Right hindlimb (tissue), 1 donor: ENCODE measurements around the gene CACTIN.
A peak's percentile ranks its signal among the peaks of the same experiment; 100 is the strongest.
"Not testable (repeated sequence)": the region's sequence is repeated elsewhere in the genome, so short reads cannot be mapped to it uniquely, and the experiment has no call there.

Experiments
- DNase-seq: peaks from one replicate; pipeline ENCODE4 v3.0.0-alpha.2; 2018

Gene CACTIN

DNA sequence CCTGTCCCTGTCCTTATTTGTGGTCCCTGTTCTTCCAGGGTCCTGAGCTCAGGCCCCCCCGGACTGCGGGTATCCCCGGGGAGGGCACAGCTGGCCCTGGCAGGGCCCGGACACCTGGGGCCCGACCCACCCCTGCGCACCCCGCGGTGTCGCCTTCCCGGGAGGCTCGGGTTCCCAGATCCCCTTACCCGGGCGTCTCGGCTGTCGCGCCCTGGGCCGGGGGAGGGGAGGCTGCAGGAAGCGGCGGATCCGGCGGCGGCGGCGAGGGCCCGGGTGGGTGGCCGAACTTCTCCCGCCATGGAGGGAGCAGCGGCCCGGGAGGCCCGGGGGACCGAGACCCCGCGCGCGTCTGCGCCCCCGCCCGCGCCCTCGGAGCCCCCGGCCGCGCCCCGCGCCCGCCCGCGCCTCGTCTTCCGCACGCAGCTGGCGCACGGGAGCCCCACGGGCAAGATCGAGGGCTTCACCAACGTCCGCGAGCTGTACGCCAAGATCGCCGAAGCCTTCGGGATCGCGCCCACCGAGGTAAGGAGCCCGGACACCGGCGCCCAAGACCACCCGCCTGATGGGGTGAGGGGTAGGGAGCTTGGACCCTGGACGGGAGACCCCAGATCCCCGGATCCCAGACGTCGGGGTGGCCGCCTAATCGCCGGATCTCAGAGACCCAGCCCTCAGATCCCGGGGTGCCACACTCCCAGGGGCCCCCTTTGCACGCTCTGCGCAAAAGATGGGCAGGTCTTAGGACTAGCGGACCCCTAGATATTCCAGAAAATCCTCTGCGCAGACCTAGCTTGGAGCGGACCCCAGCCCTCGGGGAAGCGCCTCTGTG, 41.1 kb downstream of the CACTIN start, which contains the start of gene GIPC3:
GIPC3 (plus strand) TSS at position 178 of the 826 bp plus-strand sequence; CDS start at position 298, 120 bp downstream.
- no peak for DNase-seq

DNA sequence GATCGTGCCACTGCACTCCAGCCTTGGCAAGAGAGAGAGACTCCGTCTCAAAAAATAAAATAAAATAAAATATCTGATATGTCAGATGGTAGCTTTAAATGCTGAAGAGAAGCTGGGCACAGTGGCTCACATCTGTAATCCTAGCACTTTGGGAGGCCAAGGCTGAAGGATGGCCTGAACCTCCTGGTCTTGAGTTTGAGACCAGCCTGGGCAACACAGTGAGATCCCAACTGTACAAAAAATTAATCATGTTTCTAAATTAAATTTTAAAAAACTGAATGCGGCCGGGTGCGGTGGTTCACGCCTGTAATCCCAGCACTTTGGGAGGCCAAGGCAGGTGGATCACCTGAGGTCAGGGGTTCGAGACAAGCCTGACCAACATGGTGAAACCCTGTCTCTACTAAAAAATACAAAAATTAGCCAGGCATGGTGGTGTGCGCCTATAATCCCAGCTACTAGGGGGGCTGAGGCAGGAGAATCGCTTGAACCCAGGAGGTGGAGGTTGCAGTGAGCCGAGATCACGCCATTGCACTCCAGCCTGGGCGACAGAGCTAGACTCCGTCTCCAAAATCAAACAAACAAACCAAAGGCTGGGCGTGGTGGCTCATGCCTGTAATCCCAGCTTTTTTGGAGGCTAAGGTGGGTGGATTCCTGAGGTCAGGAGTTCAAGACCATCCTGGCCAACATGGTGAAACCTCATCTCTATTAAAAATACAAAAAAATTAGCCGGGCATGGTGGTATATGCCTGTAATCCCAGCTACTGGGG, 42.4 kb downstream of the CACTIN start:
- not testable (repeated sequence) for DNase-seq

DNA sequence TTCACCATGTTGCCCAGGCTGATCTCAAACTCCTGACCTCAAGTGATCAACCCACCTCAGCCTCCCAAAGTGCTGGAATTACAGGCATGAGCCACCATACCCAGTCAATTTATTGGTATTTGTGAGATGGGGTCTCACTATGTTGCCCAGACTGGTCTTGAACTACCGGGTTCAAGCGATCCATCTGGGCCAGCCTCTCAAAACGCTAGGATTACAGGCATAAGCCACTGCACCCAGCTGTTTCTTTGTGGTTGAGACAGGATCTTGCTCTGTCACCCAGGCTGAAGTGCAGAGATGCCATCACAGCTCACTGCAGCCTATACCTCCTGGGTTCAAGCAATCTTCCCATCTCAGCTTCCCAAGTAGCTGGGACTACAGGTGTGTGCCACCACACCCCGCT, 44.8 kb downstream of the CACTIN start:
- not testable (repeated sequence) for DNase-seq

DNA sequence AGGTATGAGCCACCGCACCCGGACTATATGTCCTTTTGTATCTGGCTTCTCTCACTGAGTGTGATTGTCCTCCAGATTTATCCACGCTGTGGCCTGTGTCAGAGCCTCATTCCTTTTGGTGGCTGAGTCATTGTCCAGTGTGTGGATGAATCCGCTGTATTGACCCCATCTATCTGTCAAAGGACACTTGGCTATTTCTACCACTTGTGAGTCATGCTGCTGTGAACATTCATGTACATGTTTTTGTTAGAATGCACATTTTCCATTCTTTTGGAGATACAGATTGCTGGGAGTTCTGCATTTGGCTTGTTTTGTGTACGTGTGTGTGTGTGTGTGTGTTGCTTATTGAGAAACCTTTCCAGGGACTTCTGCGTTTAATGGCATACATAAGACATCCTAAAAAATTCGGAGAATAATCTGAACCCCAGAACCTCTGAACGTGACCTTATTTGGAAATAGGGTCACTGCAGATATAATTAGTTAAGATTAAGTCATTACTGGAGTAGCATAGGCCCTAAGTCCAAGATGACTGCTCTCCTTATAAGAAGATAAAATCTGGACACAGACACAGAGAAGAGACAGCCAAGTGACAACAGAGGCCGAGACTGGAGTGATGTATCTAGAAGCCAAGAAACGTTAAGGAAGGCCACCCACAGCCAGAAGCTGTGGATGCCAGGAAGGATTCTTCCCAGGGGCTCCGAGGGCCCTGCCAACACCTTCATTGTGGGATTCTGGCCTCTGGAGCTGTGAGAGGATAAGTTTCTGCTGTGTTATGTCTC, 46.2 kb downstream of the CACTIN start:
- DNase-seq: no peak

DNA sequence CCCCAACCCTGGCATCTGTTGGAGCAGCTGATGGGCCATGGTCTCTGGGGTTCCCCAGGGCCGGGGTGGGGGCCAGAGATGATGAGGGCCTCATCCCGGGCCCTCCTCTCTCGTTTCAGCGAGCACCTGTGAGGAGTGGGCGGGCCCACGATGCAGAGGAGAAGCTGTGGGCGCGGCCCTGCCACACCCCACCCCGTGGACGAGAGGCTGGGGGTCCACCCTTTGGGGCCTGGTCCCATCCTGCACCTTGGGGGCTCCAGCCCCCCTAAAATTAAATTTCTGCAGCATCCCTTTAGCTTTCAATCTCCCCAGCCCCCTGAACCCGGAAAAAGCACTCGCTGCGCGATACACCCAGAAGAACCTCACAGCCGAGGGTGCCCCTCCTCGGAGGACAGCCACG, 48.2 kb downstream of the CACTIN start:
- no peak for DNase-seq

DNA sequence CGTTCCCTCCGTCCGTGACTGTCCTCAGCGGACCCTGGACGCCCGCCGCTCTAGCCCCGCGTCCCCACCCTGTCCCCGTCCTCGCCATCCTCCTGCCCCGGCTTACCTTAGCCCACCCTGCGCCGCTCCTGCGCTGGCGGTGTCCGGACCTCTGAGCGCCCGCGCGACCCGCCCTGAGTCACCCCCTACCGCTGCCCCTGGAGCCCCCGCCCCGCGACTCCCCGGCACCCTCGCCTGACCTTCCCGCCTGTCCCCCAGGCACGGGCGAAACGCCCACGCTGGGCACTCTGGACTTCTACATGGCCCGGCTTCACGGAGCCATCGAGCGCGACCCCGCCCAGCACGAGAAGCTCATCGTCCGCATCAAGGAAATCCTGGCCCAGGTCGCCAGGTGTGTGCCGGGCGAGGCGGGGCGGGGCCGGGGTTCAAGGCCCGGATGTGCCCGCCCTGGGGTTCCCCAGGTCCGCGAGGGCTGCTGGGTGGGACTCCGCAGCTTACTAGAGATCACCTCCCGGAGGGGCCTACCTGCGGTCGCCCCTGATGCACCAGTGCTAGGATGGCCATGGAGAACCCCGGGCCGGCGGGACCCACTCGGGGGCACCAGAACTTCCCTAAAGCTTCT, 48.8 kb downstream of the CACTIN start:
- no peak for DNase-seq

DNA sequence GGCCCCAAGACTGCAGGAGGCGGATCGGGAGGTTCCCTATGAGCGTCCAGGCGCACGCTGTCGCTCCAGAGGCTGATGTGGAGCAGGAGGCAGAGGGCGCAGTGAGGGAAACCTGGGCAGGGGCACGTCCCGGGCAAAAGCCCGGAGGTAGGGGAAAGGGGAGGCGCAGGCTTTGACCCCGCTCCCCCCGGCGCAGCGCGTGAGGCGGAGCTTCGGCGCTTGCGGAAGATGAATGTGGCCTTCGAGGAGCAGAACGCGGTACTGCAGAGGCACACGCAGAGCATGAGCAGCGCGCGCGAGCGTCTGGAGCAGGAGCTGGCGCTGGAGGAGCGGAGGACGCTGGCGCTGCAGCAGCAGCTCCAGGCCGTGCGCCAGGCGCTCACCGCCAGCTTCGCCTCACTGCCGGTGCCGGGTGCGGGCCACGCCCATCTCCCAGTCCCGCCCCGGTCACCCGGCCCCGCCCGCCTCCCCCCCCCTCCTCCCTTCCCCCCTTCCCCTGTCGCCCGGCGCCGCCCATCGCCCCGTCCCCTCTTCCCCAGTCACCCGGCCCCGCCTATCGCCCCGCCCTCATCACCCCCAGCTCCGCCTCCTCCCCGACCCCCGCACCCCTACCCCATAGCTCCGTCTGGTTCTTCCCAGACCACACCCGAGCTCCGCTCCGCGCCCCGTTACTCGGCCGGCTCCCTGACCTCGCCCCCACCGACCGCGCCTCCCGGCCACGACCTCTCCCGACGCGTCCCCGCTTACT, 49.7 kb downstream of the CACTIN start:
- DNase-seq: peak; percentile 82

DNA sequence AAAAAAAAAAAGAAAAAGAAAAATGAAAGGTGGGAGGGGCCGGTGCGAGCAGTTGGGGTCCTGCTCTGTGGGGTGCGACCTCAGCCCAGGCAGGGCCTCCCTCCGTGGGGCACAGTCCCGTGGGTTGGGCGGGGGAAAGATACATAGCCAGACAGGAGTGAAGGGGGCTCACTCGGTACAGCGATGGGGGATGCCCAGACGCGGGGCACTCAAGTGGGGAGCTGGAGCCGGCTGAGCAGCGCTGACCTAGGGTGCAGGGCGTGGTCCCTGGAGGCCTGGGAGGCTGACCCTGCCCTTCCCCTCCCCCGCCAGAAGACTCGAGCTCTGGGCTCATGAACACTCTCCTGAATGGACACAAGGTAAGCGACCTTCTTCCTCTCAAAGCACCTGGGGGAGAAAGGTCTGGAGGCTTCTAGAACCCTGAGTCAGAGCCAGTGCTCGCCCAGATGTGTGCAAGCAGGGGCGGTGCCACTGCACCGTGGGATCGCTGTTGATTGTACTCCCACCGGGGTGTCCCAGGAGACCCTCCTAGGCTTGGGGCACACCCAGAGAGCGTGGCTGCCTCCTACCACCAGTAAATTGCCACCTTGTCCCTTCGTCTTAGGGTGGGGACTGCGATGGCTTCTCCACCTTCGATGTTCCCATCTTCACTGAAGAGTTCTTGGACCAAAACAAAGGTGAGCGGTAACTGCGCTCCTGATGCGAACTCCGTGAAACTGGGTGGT, 50.5 kb downstream of the CACTIN start:
- no peak for DNase-seq

DNA sequence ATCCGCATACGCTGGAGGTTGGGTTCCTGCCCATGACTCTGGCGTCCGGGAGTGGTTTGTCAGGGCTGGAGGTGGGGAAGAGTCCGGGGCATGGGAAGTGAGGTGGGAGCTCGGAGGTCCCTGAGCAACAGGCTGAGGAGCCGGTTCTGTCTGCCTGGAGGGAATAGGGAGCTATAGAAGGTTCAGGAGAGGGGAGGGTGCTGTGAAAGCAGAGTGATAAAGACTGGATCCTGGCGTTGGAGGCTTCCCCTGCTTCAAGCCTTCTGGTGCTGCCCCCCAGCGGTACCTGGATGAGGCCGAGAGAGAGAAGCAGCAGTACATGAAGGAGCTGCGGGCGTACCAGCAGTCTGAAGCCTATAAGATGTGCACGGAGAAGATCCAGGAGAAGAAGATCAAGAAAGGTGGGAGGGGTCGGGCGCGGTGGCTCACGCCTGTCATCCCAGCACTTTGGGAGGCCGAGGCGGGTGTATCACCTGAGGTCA, 51.3 kb downstream of the CACTIN start:
- no peak for DNase-seq

DNA sequence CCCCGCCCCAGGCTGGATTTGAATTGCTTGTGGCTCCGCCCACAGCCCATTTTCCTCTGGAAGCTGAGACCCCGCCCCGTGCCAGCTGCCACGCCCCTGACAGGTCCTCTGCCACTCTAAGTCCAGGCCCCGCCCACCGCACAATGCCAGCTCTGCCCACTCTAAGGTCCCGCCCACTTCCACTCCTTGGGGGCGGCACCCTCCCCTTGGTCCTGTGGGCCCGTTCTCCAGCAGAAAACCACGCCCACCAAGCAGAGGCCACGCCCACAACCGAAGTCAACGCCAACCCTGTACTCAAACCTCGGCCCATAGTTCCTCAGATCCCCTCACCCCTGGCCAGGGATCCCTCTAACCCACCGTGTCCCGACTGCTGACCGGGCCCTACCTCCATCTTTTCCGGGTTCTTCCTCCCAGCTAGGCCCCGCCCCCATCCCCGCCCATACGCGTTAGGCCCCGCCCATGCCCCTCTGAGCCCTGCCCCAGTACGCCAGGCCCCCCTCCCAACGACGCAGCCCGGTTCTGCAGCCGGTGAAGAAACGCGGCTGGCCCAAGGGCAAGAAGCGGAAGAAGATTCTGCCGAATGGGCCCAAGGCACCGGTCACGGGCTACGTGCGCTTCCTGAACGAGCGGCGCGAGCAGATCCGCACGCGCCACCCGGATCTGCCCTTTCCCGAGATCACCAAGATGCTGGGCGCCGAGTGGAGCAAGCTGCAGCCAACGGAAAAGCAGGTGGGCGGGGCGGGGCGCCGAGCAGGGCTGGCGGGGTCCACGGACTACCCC, 52.5 kb downstream of the CACTIN start:
- peak; percentile 85 for DNase-seq

DNA sequence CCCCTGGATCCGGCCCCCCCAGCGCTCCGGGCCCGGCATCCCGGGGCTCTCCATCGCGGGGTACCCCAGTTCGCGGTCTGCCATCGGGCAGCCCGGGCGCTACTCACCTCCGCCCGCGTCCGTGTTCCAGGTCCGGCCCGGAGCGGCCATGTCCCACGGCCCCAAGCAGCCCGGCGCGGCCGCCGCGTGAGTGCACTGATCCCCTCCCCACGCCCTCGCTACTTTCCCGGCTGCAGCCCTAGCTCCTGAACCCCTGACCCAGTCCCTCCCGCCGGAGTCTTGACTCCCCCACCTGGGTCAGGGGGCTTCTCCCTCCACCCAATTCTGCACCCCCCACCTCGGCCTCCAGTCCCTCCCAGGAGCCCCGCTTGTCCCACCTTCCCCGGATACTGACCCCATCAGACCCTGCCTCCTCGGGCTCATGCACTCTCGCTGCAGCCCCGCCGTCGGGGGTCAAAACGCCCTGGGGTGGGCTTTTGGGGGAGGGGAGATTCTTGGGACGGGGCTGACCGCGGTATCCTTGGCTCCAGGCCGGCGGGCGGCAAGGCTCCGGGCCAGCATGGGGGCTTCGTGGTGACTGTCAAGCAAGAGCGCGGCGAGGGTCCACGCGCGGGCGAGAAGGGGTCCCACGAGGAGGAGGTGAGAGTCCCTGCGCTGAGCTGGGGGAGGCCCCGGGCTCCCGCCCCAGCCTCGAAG, 53.3 kb downstream of the CACTIN start:
- no peak for DNase-seq

DNA sequence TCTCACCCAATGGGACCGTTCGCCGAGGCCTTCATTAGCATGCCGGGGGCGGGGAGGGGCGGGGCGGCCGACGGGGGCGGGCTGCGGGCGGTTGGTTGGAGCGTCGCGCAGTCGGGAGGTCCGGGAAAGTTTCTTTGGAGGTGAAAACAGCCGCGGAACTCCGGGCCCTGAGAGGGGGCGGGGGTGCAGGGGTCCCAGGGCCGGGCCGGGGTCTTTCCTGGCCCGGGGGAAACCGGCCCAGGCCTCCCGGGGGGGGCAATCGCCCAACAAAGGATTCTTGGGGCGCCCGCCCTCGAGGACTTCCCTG, 53.8 kb downstream of the CACTIN start, which contains the start of gene HMG20B:
HMG20B (plus strand) TSS at position 90 of the 307 bp plus-strand sequence. CDS start 366 bp downstream, outside the sequence.
- no peak for DNase-seq

DNA sequence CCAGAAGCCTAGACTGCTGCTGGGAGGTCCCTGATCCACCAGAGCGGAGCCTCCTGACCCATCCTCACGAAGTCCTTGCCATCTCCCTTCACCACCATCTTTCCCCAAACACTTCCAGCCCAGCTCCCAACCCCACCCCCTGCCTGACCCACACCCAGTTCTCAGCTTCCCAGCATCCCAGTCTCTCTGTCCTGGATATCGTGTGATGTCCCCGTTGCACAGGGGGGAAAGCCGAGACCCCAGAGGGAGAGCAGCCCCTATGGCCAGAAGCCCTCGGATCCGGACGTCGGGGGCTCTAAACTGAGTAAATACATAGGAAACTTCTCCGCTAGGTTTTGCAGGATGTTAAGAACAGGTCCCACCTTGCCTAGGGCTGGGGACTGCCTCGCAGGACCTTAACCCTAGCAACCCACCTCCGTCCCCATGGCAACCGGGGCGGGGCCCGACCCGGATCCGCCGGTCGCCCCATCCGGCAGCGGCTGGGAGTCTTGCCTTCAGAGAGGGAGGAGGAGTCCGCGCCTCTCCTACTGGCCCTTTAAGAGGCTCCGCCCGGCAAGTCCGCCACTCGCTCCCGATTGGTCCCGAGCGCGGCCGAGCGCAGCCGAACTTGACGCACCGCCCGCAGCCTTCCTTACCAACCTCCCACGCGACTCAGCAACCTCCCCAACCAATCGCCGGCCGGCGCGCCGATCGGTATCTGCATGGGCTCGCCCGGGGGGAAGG, 54.3 kb downstream of the CACTIN start:
- DNase-seq: peak; percentile 100

DNA sequence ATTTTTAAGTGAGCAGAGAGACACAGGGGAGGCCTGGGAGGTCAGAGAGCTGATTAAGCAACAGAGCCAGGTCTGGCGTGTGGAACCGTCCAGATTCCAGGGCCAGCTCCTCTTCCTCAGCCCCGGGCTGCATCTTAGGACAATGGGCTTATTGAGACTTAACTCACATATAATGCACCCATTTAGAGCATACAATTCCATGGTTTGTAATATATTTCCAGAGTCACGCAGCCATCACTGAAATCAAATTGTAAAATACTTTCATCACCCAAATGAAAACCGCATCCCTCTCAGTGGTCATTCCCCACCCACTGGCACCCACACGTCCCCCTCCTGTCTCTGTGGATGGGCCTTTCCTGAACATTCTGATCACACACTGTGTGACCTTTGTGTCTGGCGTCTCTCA, 56.0 kb downstream of the CACTIN start:
- DNase-seq: no peak

DNA sequence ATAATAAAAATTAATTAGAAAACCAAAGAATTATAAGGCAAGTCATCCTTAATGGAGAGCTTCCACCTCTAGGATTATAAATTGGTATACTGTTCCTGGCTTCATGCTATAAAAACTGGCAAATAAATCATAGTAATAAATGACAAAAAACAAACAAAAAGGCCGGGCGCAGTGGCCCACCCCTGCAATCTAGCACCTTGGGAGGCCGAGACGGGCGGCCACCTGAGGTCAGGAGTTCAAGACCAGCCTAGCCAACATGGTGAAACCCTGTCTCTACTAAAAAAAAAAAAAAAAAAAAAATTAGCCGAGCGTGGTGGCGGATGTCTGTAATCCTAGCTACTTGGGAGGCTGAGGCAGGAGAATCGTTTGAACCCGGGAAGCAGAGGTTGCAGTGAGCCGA, 56.5 kb downstream of the CACTIN start:
- not testable (repeated sequence) for DNase-seq

DNA sequence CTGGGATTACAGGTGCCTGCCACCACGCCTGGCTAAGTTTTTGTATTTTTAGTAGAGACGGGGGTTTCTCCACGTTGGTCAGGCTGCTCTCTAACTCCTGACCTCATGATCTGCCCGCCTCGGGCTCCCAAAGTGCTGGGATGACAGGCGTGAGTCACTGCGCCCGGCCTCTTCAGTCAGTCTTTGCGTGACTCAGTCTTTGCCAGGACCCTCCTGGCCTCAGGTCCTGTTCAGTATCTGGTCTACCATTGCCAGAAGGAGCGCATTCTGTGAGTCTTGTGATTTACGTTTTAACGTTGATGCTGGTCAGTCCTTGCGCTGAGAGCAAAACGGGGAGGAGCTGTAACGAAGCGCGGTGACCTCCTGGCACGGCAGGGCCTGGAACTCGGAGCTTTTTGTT, 61.5 kb downstream of the CACTIN start:
- no peak for DNase-seq

DNA sequence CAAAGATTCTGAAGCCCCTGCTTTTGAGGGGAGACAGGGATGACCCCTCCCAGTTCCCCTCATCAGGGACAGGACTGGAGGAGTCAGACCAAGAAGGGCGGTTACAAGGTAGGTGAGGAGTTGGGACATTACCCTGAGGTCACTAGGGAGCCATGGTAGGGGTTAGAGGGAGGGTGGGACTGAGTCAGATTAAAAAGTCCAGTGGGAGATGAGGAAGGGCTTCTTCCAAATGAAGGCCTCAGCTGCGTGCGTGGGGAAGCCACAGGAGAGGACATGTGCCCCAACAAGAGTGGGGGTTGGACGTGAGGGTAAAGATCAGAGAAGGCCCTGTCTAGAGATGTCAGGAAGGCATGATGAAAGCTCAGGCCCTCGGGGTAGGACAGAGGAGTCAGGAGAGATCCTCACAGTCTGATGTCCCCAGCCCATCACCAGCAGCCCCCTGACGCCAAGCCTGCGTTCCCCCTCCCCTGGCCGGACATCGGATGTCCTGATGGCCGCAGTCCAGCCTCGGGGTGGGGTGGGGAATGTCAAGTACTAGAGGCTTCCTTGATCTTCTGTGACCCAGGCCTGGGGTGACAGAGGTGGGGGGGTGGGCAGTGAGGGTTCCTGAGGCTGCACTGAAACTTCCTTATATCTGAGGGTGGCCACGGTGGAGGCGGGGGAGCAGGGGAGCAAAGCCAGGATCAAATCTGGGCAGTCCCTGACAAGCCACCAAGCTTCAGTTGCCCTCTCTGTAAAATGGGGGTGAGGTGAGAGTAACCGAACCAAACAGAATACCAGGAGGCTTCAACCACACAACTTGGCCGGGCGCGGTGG, 62.7 kb downstream of the CACTIN start:
- DNase-seq: no peak
